Lung (tissue), 12 donors: ENCODE results near the gene SLC29A3. TPM values are rescaled to one million over a fixed set of nuclear protein-coding genes. Genes with fewer than 3 reads are reported as not detected.

Source experiments
- ATAC-seq: fragments of 200-7000 bp; cut with Tn5 transposase; one replicate; pipeline ENCODE4 v1.9.1; 2020; ENCODE audit warnings: moderate number of reproducible peaks; ENCODE audit not compliant: insufficient read depth, low FRiP score
- DNase-seq, 3 donors: peaks; one replicate each; pipeline ENCODE4 v3.0.0-alpha.2; 2013 to 2017
- H3K27ac ChIP-seq, 2 donors: one replicate each; pipeline ENCODE4 v1.5.1; 2013; ENCODE audit warnings: mild to moderate bottlenecking in 2 of 2, moderate library complexity in 2 of 2, control low read depth in 1 of 2, inconsistent platforms in 1 of 2, low read depth in 1 of 2, low read length in 1 of 2
- H3K27me3 ChIP-seq, 3 donors: one replicate each; pipeline ENCODE4 v1.5.1; 2013; ENCODE audit warnings: low read length in 2 of 3; ENCODE audit not compliant: control insufficient read depth in 3 of 3, insufficient read depth in 3 of 3
- H3K36me3 ChIP-seq, 4 donors: one replicate each; pipeline ENCODE4 v1.5.1; 2013; ENCODE audit warnings: low read length in 4 of 4, mild to moderate bottlenecking in 1 of 4, moderate library complexity in 1 of 4; ENCODE audit not compliant: control insufficient read depth in 4 of 4, insufficient read depth in 4 of 4
- H3K4me1 ChIP-seq, 5 donors: one replicate each; pipeline ENCODE4 v1.5.1; 2013; ENCODE audit warnings: low read length in 5 of 5, mild to moderate bottlenecking in 2 of 5, moderate library complexity in 1 of 5; ENCODE audit not compliant: control insufficient read depth in 5 of 5, insufficient read depth in 5 of 5
- H3K4me3 ChIP-seq: one replicate; pipeline ENCODE4 v1.5.1; 2013; ENCODE audit warnings: mild to moderate bottlenecking, control low read depth, moderate library complexity
- H3K9ac ChIP-seq, 2 donors: one replicate each; pipeline ENCODE4 v1.5.1; 2013; ENCODE audit warnings: low read length in 2 of 2, control low read depth in 1 of 2; ENCODE audit not compliant: insufficient read depth in 1 of 2
- H3K9me3 ChIP-seq, 4 donors: one replicate each; pipeline ENCODE4 v1.5.1; 2013; ENCODE audit warnings: low read length in 3 of 4, mild to moderate bottlenecking in 1 of 4, moderate library complexity in 1 of 4; ENCODE audit not compliant: control insufficient read depth in 4 of 4, insufficient read depth in 3 of 4
- WGBS, 2 donors: extraction: QIAGEN DNeasy Blood & Tissue Kit; methylation state at CpG; one replicate each; pipeline ENCODE4 v1.1.7; 2013; 5-methylcytosine and 5-hydroxymethylcytosine counted together
- polyA plus RNA-seq, 2 donors: library from polyadenylated mRNA; stranded (reverse); fragments of 200-250 nt; gene quantifications; one replicate each; pipeline ENCODE4 v1.2.1, GENCODE V29; 2013
- total RNA-seq, 2 donors: library from RNA; depleted of rRNA in 1 of 2; stranded (reverse); fragments of >200 nt in 1 of 2; gene quantifications; one replicate each; pipeline ENCODE4 v1.2.1, GENCODE V29; 2014 to 2021
- TF ChIP-seq, protein P1 (sequence below): IDR thresholded peaks from 2 replicates; pipeline ENCODE4 v1.5.1; 2012; ENCODE audit warnings: mild to moderate bottlenecking; ENCODE audit errors: control extremely low read depth, extremely low read depth
- donor health status: control.
- donor health status: control.
- donor health status: Bipolar disorder and iron deficiency.
- donor health status: healthy.
- donor health status: DM: yes; HTN: yes; CAD: no.

The SLC29A3 gene
- total and polyA plus RNA-seq, 4 donors, result 4.9 to 9.6 (median 5.4) TPM

DNA sequence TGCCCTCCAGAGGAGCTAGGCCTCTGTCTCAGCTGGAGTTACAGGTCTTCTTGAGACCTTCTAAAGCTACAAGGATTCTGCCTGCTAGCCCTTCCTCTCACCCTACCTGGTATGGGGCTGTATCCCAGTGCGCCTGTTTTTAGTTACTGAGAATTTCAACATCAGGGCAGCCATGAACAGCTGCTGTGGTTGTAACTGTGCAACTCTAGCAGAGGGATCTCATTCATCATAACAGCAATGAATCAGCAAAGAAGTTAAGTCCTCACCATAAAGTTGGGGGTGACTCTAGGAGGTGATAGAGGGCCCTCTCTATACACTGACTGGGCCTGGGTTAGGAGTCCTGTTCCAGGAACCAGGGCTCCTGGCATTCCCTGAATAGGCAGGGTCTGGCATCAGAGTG lies 63.7 kb downstream of the SLC29A3 start:
- 28 to 76% methylated on average over 1 of the region's 1 CpG for WGBS, 2 donors
- no peaks in the 10 kb centered on the region for H3K27me3 ChIP-seq
- no peak for ATAC-seq
- no peak overlapping the region for H3K27ac ChIP-seq
- H3K9ac ChIP-seq, result no peak overlapping the region
- no peaks in the 10 kb centered on the region for H3K4me1 ChIP-seq
- no peaks in the 10 kb centered on the region for H3K36me3 ChIP-seq
- TF ChIP-seq, protein P1, sequence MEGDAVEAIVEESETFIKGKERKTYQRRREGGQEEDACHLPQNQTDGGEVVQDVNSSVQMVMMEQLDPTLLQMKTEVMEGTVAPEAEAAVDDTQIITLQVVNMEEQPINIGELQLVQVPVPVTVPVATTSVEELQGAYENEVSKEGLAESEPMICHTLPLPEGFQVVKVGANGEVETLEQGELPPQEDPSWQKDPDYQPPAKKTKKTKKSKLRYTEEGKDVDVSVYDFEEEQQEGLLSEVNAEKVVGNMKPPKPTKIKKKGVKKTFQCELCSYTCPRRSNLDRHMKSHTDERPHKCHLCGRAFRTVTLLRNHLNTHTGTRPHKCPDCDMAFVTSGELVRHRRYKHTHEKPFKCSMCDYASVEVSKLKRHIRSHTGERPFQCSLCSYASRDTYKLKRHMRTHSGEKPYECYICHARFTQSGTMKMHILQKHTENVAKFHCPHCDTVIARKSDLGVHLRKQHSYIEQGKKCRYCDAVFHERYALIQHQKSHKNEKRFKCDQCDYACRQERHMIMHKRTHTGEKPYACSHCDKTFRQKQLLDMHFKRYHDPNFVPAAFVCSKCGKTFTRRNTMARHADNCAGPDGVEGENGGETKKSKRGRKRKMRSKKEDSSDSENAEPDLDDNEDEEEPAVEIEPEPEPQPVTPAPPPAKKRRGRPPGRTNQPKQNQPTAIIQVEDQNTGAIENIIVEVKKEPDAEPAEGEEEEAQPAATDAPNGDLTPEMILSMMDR, result no peak
- no peaks in the 10 kb centered on the region for H3K9me3 ChIP-seq
- no peak for DNase-seq
- H3K4me3 ChIP-seq, result no peak overlapping the region

DNA sequence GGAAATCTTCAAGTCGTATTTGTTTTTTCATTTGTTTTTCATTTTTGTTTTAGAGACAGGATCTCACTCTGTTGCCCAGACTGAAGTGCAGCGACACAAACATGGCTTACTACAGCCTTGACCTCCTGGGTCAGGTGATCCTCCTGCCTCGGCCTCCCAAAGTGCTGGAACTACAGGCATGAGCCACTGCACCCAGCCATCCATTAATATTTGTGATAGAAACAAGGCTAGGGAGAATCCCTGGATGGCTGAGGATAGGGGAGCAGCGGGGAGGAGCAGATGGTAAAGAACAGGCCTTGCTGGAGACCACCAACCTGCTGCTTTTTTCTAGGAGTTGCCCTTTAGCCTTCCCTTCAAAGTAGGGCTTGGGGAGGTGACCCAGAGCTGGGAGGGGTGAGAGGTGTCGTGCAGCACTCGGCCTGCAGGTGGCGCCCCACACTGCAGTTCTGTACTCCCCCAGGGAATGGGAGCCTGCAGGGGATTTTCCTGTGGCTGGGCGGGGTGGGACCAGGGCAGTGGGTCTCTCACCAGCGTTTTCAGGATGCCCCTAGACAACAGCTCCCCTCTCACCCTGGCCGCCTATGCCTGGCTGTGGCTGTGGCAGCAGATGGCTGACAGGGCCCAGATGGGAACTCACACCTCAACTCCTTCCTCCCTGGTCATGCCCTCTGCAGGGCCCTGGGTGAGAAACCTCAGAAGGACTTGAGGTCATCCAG lies 65.1 kb downstream of the SLC29A3 start:
- Histone ChIP-seq H3K4me3 (no peak overlapping the region), H3K27ac (no peak overlapping the region), H3K4me1 (no peaks in the 10 kb centered on the region), H3K27me3 (no peaks in the 10 kb centered on the region), H3K36me3 (no peaks in the 10 kb centered on the region), H3K9ac (no peak overlapping the region), H3K9me3 (no peaks in the 10 kb centered on the region)
- ATAC-seq (no peak), DNase-seq (peak; percentile 41 to 61 (median 51))
- 24 to 27% methylated on average over 10 of the region's 10 CpGs for WGBS, 2 donors
- TF ChIP-seq, protein P1, result peak; percentile 79

DNA sequence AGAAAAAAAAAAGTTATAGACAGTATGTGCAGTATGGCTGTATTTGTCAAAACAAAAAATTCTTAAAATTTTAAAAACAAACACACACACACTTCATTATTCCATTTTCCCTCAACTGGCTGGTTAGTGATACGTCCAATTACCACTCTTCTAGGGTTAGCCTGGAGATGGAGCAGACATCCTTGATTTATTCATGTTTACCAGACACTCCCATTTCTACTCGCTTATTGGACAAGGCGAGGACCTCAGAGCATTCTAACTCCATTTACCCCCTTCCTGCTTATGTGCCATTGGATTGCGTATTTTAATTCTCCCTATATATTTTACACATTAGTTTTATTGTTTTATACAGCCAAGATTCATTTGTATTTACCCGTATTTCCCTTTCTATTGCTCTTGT lies 69.1 kb downstream of the SLC29A3 start:
- Histone ChIP-seq H3K9ac (no peak overlapping the region), H3K4me3 (no peak overlapping the region), H3K4me1 (peaks cover 0 to 11% (median 0%) of the 10 kb centered on the region in 5 donors), H3K9me3 (no peaks in the 10 kb centered on the region), H3K27me3 (peaks cover 0 to under 1% (median 0%) of the 10 kb centered on the region in 3 donors), H3K36me3 (no peaks in the 10 kb centered on the region), H3K27ac (no peak overlapping the region)
- ATAC-seq (no peak), DNase-seq (no peak)
- 83 to 94% methylated on average over 5 of the region's 5 CpGs for WGBS, 2 donors
- TF ChIP-seq, protein P1, result no peak
